Right kidney (tissue), 1 donor: ENCODE data around the gene NTSR2.
"Not testable (repeated sequence)": the region's sequence is repeated elsewhere in the genome, so short reads cannot be mapped to it uniquely, and the experiment has no call there.

Experiments used
- DNase-seq: peaks from one replicate; pipeline ENCODE4 v3.0.0-alpha.2; 2016

Gene NTSR2

DNA sequence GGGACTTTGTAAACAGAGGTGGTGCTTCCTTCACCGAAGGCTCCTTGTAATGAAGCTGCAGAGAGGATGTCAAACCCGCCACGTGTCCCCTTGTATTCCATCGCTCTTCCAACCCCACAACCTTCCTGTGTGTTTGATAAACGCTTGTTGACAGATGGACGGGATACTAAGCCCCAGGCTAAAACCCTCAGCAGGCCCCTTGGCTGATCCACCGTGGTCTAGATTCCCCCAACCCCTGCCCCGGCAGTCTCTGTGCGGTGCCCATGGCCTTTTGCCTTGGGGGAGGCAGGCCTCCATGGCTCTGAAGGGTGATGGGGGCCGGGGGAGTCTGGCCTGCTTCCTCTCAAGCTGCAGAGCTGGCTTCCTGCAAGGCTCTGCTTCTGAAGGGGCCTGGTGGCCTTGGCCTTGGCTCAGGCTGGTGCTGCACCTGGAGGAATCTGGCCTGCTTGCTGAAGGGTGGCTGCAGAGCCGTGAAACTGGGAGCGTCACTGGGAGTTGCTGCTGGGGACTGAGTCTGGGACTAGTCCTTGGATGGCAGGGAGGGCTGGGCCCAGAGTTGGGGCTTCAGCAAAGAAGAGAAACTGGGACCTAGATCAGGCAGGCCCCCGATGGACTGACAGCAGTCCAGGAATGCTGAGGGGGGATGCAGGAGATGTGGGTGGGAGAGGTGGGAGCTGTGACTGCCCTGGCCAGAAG, 9.6 kb upstream of the NTSR2 start:
- DNase-seq, result no peak

GRCh38 chr2:11679016-11679415, 9.0 kb upstream of the NTSR2 start:
- DNase-seq, result no peak

DNA sequence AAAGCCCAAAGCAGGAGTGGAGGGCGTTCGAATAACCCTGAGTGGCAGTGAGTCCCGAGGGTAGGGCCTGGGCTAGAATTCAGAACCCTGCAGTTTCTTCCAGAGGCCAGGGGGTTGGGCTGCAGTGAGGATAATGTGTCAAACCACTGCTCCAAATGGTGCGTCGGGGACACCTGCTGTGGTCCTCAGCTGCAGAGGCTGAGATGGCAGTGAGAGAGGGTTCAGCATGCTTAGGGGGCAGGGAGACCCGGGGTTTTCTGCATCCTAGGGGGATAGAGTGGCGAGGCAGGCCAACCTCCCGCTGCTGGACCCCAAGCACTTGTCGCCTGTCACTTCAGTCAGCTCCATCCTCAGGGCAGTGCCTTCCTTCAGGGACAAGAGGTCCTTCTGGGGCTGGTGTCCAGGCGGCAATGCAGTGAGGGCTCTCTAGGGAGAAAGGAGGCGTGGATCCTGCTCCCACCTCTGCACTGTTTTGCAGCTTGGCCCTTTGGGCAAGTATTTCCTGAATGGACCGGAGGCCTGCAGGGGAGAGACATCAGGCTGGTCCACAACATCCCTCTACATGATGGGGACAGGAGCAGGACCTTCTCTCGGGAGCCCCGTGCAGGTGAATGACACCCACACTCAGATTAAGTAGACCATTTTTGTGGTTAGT, 8.4 kb upstream of the NTSR2 start:
- no peak for DNase-seq

DNA sequence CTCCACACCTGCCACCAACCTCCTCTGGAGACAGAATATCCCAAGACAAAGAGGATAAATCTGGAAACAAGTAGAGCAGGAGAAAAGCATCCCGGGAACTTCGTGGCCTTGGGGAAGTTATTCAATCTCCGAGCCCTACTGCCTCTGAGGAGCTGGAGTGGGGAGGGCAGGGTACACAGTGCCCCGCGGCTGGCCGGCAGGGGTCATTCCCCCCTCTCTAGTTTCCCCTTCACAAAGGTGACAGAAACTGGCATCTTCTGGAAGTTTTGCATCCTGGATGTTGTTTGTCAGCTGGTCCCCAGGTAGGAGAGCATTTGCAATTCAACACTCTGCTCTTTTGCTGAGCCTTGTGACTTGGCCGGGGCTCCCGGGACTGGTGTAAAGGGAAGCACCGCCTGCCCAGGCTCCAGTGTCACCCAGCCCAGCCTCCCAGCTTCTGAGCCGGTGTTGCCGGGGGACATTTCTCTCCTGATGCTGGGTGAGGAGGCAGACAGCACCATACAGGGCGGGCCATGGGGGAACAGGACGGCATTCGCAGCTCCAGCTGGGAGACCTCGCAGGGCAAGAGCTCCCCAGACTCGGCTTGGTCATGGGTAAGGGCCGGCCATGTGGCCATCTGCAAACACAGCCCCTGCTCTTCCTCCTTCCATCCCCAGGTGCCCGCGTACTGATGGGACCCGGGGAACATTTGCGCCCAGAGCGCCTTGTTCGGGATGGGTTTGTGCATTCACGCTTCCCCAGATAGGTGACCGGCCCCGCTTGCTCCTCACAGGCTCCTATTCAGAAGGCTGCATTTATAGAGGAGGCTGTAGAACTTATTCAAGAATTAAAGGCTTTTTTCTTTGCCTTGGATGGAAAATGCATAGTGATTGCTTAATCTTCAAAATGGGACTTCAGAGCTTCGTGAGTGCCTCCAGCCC, 7.4 kb upstream of the NTSR2 start:
- no peak for DNase-seq

DNA sequence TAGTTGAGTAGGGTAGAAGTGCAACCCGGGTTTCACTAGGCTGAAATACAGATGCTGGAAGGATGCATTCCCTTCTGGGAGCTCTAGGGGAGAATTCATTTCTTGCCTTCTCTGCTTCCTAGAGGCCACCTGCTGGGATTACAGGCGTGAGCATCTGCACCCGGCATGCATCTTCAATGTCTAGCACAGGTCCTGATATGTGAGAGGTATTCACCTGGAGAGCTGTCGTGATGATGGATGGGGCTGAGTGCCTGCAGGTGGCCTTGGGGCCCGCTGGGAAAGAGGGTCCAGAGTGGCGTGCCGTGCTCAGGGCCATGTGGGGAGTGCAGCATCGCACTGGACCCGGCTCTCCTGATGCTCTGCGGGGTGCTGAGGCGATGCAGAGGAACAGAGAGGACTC, 6.6 kb upstream of the NTSR2 start:
- DNase-seq, result no peak

DNA sequence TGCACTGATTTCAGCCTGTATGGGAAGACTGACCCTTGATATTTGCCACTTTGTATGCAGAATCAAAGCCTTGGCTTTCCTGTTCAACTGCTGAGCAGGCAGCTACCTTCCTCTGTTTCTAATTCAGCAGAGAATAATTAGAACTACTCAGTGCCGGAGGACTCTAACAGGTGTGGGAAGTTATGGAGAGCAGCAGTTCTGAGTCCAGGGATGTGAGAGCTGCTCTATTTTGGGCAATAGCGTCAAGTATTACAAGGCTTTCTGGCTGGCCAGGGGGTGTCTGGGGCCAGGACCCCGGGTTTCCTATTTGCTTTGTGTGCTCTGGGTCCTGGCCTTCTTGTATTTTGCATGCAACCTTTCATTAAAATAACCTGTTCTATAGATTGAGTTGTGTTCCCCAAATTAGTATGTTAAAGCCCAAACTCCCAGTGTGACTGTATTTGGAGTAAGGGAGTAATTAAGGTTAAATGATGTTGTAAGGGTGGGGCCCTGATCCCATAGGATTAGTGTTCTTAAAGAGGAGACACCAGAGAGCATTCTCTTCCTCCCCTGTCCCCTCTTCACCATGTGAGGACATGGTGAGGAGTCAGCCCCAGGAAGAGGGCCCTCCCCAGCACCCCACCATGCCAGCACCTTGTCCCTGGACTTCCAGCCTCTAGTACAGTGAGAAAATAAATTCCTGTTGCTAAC, 5.6 kb upstream of the NTSR2 start:
- no peak for DNase-seq

GRCh38 chr2:11674983-11675382, 5.0 kb upstream of the NTSR2 start:
- DNase-seq, result no peak

DNA sequence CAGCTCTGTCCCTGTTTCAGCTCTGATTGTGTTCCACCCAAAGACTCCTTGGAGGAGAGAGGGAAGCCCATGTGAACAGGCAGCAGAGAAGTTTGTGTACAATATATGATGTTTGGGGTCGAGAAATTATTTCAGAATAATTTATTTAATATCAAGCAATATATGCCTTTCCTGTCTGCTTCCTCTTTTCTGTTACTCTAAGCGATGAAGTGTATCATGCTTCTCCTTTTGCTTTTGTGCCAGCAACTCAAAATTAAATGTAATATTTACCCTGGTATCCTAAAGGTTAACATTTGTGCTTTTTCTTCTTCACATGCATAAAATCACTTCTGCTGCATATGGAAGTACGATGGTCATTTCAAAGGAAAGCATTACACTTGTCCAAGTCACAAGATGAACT, 2.4 kb upstream of the NTSR2 start:
- no peak for DNase-seq

- DNase-seq, result no peak
Measured at GRCh38 chr2:11667866-11668637, 1.9 kb downstream of the NTSR2 start.

- no peak for DNase-seq
Measured at GRCh38 chr2:11667194-11667593, 2.8 kb downstream of the NTSR2 start.

GRCh38 chr2:11665510-11666362, 4.3 kb downstream of the NTSR2 start:
- DNase-seq, result no peak

- no peak for DNase-seq
Measured at GRCh38 chr2:11665028-11665427, 5.0 kb downstream of the NTSR2 start.

DNA sequence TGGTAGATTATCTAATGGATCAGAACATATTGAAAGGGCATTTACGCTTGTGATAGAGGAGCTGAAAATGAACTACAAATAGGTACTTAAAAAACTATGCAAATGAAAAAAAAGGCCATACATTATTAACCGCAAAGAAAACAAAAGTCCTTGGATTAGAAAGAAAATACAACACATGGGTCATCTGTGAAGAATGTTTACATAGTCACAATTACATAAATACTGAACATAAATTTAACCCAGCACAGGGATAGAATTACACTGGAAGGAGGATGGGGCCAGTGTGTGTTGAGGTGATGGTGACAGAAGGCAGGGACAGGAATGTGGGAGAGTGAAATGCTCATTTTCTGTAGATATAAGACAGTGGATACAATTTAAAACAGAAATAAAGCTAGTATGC, 6.6 kb downstream of the NTSR2 start:
- no peak for DNase-seq

DNA sequence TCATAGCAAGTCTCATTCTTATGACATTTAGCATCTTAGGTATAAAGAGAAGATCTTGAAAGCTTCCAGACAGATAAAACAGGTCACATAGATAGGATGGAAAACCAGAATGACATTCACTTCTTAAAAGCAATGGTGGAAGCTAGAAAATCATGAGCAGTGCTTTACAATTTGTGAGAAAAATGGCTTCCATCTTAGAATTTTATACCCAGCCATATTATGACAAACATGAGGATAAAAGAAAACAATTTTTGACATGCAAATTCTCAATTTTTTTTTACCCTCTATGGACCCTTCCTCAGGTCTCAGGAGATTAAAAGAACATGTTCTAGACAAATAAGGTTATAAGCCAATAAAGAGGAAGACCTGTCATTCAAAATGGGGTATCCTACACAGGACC, 7.1 kb downstream of the NTSR2 start:
- DNase-seq, result no peak

DNA sequence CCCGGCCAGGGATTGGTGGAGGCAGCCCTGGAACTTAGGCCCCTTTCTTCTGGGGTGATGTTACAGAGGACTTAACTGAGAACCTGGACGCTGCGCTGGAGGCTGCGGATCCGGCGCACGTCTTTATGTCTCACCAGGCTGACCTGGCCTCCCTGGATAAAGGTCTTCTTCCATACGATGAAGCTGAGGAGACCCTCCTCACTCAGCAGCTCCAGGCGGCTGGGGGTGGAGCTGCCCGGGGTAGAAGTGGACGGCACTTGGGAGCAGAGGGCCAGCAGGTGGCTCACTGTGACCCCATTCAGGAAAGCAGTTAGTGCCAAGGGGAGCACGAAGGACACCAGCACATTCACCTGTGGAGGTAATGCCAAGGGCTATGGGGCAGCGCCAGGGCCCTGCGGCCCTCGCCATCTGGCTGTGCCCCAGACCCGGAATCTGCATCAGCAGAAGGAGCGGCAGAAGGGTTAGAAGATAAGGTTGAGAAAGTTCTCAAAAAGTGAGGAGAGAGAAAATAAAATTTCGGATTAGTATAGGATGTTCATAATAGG, 8.0 kb downstream of the NTSR2 start:
- no peak for DNase-seq

DNA sequence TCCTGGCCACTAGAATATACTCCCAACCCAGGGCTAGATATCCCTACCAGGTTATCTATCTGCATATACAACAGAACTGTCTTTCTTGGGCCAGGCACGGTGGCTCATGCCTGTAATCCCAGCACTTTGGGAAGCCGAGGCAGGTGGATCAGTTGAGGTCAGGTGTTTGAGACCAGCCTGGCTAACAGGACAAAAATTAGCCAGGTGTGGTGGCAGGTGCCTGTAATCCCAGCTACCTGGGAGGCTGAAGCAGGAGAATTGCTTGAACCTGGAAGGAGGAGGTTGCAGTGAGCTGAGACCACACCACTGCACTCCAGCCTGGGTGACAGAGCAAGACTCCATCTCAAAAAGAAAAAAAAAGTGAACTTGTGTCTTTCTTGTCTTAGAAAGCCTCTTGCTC, 9.6 kb downstream of the NTSR2 start:
- DNase-seq, result not testable (repeated sequence)

- DNase-seq, result no peak
Measured at GRCh38 chr2:11659851-11660250, 10.1 kb downstream of the NTSR2 start.

DNA sequence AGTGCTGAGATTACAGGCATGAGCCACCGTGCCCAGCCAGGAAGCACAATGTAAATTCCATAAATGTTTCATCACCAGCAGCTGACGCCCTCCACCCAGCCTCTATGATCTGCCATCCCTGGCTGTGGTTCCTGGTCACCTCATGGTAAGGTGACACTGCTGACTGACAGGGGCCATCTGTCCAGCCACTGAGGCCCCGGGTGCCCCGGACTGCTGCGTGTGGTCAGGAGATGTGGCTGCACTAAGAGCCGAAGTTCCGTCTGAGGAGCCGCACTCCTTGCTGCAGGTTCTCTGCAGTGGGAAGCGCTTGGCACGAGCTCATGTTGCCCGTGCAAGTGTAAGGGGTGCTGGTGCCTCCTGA, 10.9 kb downstream of the NTSR2 start:
- DNase-seq, result no peak

DNA sequence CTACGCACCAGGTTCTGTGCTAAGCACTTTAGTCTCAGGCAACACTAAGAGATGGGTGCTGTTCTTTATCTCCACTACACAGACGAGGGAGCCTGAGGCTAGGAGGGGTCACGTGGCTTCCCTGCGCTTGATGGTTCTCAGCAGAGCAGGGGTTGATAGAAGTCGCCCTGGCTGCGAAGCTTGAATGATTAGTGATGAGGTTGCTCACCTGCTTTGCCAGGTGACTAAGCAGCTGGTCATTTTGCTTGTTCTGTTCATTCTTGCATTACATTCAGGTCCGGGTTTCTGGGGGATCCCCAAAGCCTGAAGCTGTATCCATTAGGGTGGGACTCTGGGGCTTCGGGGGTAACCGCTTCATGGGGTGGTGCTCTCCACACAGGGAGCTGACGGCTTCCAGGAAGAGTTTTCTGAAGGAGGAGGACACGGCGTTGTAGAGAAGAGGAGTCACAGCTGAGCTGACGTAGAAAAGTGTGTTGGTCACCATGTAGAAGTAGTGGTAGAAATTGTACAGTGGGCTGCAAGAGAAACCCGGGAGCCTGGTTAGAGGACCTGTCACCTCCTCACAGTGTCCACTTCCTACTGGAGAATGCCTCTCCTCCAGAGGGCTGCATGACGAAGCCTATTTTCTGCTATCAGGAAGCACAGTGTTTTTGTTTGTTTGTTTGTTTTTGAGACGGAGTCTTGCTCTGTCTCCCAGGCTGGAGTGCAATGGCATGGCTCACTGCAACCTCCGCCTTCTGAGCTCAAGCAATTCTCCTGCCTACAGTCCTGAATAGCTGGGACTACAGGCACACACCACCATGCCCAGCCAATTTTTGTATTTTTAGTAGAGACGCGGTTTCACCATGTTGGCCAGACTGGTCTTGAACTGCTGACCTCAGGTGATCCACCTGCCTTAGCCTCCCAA, 11.5 kb downstream of the NTSR2 start:
- no peak for DNase-seq

- no peak for DNase-seq
Measured at GRCh38 chr2:11657646-11658045, 12.3 kb downstream of the NTSR2 start.
